Naive thymus-derived CD4-positive, alpha-beta T cell (primary cell): ENCODE results near the gene TEAD4. TPM values are rescaled to one million over a fixed set of nuclear protein-coding genes. Genes with fewer than 3 reads are reported as not detected.
A peak's percentile ranks its signal among the peaks of the same experiment; 100 is the strongest.

Experiments
- ATAC-seq: fragments of 150-1000 bp; cut with Tn5 transposase; 2 replicates; pipeline ENCODE4 v1.10.0; 2021; ENCODE audit warnings: mild to moderate bottlenecking, moderate library complexity
- CTCF ChIA-PET: fragments of 350-600 bp; sonication (Branson Sonifier 250); formaldehyde crosslinking; loops from one replicate; lab custom pipeline; 2021; ENCODE audit warnings: antibody characterized with exemption; lab: Charles Lee
- POLR2A ChIA-PET: fragments of 350-600 bp; sonication (Branson Sonifier 250); formaldehyde crosslinking; loops from one replicate; lab custom pipeline; 2021; ENCODE audit warnings: antibody characterized with exemption, inconsistent platforms; lab: Charles Lee
- DNase-seq, 9 donors: peaks; one replicate each; pipeline versions ENCODE4 v3.0.0 to v3.0.0-alpha.2; 2020 to 2022; ENCODE audit warnings: mixed read lengths in 1 of 9
- H3K27ac ChIP-seq: one replicate; pipeline ENCODE4 v1.7.0; 2013; ENCODE audit warnings: mild to moderate bottlenecking, low read depth, low read length, moderate library complexity
- H3K27me3 ChIP-seq, 2 donors: one replicate each; pipeline ENCODE4 v1.7.0; 2013; ENCODE audit warnings: low read length in 2 of 2, mild to moderate bottlenecking in 2 of 2, moderate library complexity in 2 of 2; ENCODE audit not compliant: control insufficient read depth in 2 of 2, insufficient read depth in 2 of 2
- H3K36me3 ChIP-seq, 3 experiments: 1 replicate in 2 of 3; 2 replicates in 1 of 3; pipeline ENCODE4 v1.7.0; 2013; ENCODE audit warnings: low read length in 3 of 3, mild to moderate bottlenecking in 3 of 3, moderate library complexity in 1 of 3; ENCODE audit not compliant: insufficient read depth in 3 of 3, control insufficient read depth in 2 of 3
- H3K4me1 ChIP-seq, 2 donors: one replicate each; pipeline ENCODE4 v1.7.0; 2013; ENCODE audit warnings: low read length in 2 of 2, mild to moderate bottlenecking in 2 of 2, moderate library complexity in 1 of 2; ENCODE audit not compliant: control insufficient read depth in 2 of 2, insufficient read depth in 2 of 2
- H3K4me3 ChIP-seq: 2 replicates; pipeline ENCODE4 v1.7.0; 2013; ENCODE audit warnings: mild to moderate bottlenecking, low read length
- H3K9me3 ChIP-seq, 3 experiments: 1 replicate in 2 of 3; 2 replicates in 1 of 3; pipeline ENCODE4 v1.7.0; 2013; ENCODE audit warnings: low read length in 3 of 3; ENCODE audit not compliant: control insufficient read depth in 2 of 3
- H3K27ac Mint-ChIP-seq, 9 donors: one replicate each; pipeline ENCODE4 v1.8.0; 2020 to 2022; ENCODE audit warnings: mixed read lengths in 9 of 9, mild to moderate bottlenecking in 8 of 9, moderate library complexity in 5 of 9, inconsistent platforms in 2 of 9
- H3K27me3 Mint-ChIP-seq, 5 donors: one replicate each; pipeline ENCODE4 v1.8.0; 2021 to 2022; ENCODE audit warnings: mixed read lengths in 5 of 5, mild to moderate bottlenecking in 1 of 5
- H3K36me3 Mint-ChIP-seq, 5 donors: one replicate each; pipeline ENCODE4 v1.8.0; 2020 to 2022; ENCODE audit warnings: mixed read lengths in 5 of 5, mild to moderate bottlenecking in 3 of 5, inconsistent platforms in 1 of 5
- H3K4me1 Mint-ChIP-seq, 7 donors: one replicate each; pipeline ENCODE4 v1.8.0; 2020 to 2022; ENCODE audit warnings: mixed read lengths in 7 of 7, mild to moderate bottlenecking in 3 of 7, inconsistent platforms in 1 of 7
- H3K4me3 Mint-ChIP-seq, 10 donors: one replicate each; pipeline ENCODE4 v1.8.0; 2020 to 2022; ENCODE audit warnings: mild to moderate bottlenecking in 10 of 10, mixed read lengths in 10 of 10, moderate library complexity in 6 of 10, inconsistent platforms in 2 of 10
- H3K9me3 Mint-ChIP-seq, 11 donors: one replicate each; pipeline ENCODE4 v1.8.0; 2020 to 2022; ENCODE audit warnings: mixed read lengths in 11 of 11, mild to moderate bottlenecking in 4 of 11, inconsistent platforms in 1 of 11, moderate library complexity in 1 of 11
- intact Hi-C, 2 donors: fragments of 100-400 bp; cut with micrococcal nuclease; formaldehyde crosslinking; loops; one replicate each; pipeline ENCODE4 v1.15.1; 2023
- polyA plus RNA-seq, 2 donors: library from polyadenylated mRNA; unstranded; fragments of 300-500 nt; fragmentation: Illumina TruSeq; gene quantifications; one replicate each; pipeline ENCODE4 v1.2.3, GENCODE V29; 2021
- total RNA-seq, 6 experiments: library from RNA in 5 of 6; stranded (reverse) in 5 of 6; gene quantifications; 1 replicate in 5 of 6; 2 replicates in 1 of 6; pipeline ENCODE4 v1.2.3 and lab custom pipeline; 2021 to 2026

TEAD4 gene
- total and polyA plus RNA-seq, 7 experiments from 2014 or later: 1.8 TPM; not detected in 6

- no peak overlapping the region for H3K4me3 ChIP-seq
- H3K4me1 ChIP-seq: no peaks in the 10 kb centered on the region
- H3K36me3 Mint-ChIP-seq: no peaks in the 10 kb centered on the region
- peaks cover 0 to 3% (median 0%) of the 10 kb centered on the region in 7 donors for H3K4me1 Mint-ChIP-seq
- no peaks in the 10 kb centered on the region for H3K9me3 ChIP-seq
- DNase-seq (no peak), ATAC-seq (no peak)
- no peaks in the 10 kb centered on the region for H3K36me3 ChIP-seq
- H3K27me3 ChIP-seq: no peaks in the 10 kb centered on the region
- ChIA-PET CTCF (no interaction called here), POLR2A (no interaction called here)
- no peak overlapping the region for H3K27ac ChIP-seq
- intact Hi-C loops: no loop called here
- no peak overlapping the region for H3K4me3 Mint-ChIP-seq
- H3K27ac Mint-ChIP-seq: peak overlapping the region in 1 of 9 donors; percentile 41
- H3K27me3 Mint-ChIP-seq: peaks cover 0 to 45% (median 20%) of the 10 kb centered on the region in 5 donors
- no peaks in the 10 kb centered on the region for H3K9me3 Mint-ChIP-seq
Observed at GRCh38 chr12:3049611-3050249, 90.5 kb downstream of the TEAD4 start.

- intact Hi-C loops: no loop called here
- H3K9me3 ChIP-seq: no peaks in the 10 kb centered on the region
- no peak overlapping the region for H3K27ac ChIP-seq
- Mint-ChIP-seq H3K9me3 (no peaks in the 10 kb centered on the region), H3K27ac (no peak overlapping the region), H3K4me3 (no peak overlapping the region), H3K36me3 (no peaks in the 10 kb centered on the region), H3K4me1 (peaks cover 0 to 2% (median 0%) of the 10 kb centered on the region in 7 donors), H3K27me3 (peaks cover 12 to 54% (median 24%) of the 10 kb centered on the region in 5 donors)
- DNase-seq (no peak), ATAC-seq (no peak)
- no peak overlapping the region for H3K4me3 ChIP-seq
- no peaks in the 10 kb centered on the region for H3K4me1 ChIP-seq
- ChIA-PET CTCF (interaction anchor here (0.9 kb wide), 1 partner anchor 10 kb away, joined by 3 read pairs; no protein-coding TSS in a partner anchor), POLR2A (no interaction called here)
- no peaks in the 10 kb centered on the region for H3K36me3 ChIP-seq
- no peaks in the 10 kb centered on the region for H3K27me3 ChIP-seq
Observed at GRCh38 chr12:3054374-3054773, 95.2 kb downstream of the TEAD4 start.

- H3K36me3 Mint-ChIP-seq: no peaks in the 10 kb centered on the region
- H3K27me3 Mint-ChIP-seq: peaks cover 10 to 53% (median 27%) of the 10 kb centered on the region in 5 donors
- H3K9me3 ChIP-seq: no peaks in the 10 kb centered on the region
- H3K4me3 Mint-ChIP-seq: no peak overlapping the region
- no peak overlapping the region for H3K27ac ChIP-seq
- no peaks in the 10 kb centered on the region for H3K9me3 Mint-ChIP-seq
- no peak for ATAC-seq
- POLR2A ChIA-PET: no interaction called here
- H3K27me3 ChIP-seq: no peaks in the 10 kb centered on the region
- H3K4me3 ChIP-seq: no peak overlapping the region
- H3K4me1 Mint-ChIP-seq: peaks cover 0 to 2% (median 0%) of the 10 kb centered on the region in 7 donors
- no peaks in the 10 kb centered on the region for H3K4me1 ChIP-seq
- no peak overlapping the region for H3K27ac Mint-ChIP-seq
- intact Hi-C loops: no loop called here
- no peaks in the 10 kb centered on the region for H3K36me3 ChIP-seq
- no peak for DNase-seq
- CTCF ChIA-PET: interaction anchor here (0.9 kb wide), 1 partner anchor 11 kb away, joined by 3 read pairs; no protein-coding TSS in a partner anchor
Observed at GRCh38 chr12:3055026-3055703, 96.0 kb downstream of the TEAD4 start.

GRCh38 chr12:3055704-3056467, 96.7 kb downstream of the TEAD4 start:
- Histone ChIP-seq H3K4me3 (no peak overlapping the region), H3K36me3 (no peaks in the 10 kb centered on the region), H3K4me1 (no peaks in the 10 kb centered on the region), H3K27ac (no peak overlapping the region), H3K27me3 (no peaks in the 10 kb centered on the region), H3K9me3 (no peaks in the 10 kb centered on the region)
- H3K4me1 Mint-ChIP-seq: no peaks in the 10 kb centered on the region
- no peaks in the 10 kb centered on the region for H3K36me3 Mint-ChIP-seq
- H3K4me3 Mint-ChIP-seq: no peak overlapping the region
- intact Hi-C loops: no loop called here
- H3K27me3 Mint-ChIP-seq: peaks cover 10 to 51% (median 27%) of the 10 kb centered on the region in 5 donors
- peaks cover 0 to 2% (median 0%) of the 10 kb centered on the region in 11 donors for H3K9me3 Mint-ChIP-seq
- ChIA-PET CTCF (no interaction called here), POLR2A (no interaction called here)
- DNase-seq: no peak
- no peak for ATAC-seq
- no peak overlapping the region for H3K27ac Mint-ChIP-seq

GRCh38 chr12:3061059-3061458, 101.9 kb downstream of the TEAD4 start:
- peaks cover 0 to 9% (median 4%) of the 10 kb centered on the region in 5 donors for H3K36me3 Mint-ChIP-seq
- no peak for ATAC-seq
- ChIA-PET POLR2A (no interaction called here), CTCF (interaction anchor here (1.0 kb wide), 1 partner anchor 11 kb away, joined by 3 read pairs; no protein-coding TSS in a partner anchor)
- Histone ChIP-seq H3K27ac (no peak overlapping the region), H3K27me3 (no peaks in the 10 kb centered on the region), H3K9me3 (peaks cover 0 to 8% (median 0%) of the 10 kb centered on the region in 3 experiments), H3K36me3 (no peaks in the 10 kb centered on the region), H3K4me3 (no peak overlapping the region), H3K4me1 (no peaks in the 10 kb centered on the region)
- H3K4me3 Mint-ChIP-seq: no peak overlapping the region
- H3K4me1 Mint-ChIP-seq: peaks cover 0 to 6% (median 0%) of the 10 kb centered on the region in 7 donors
- no peak for DNase-seq
- H3K27me3 Mint-ChIP-seq: peaks cover 22 to 34% (median 31%) of the 10 kb centered on the region in 5 donors
- intact Hi-C loops: no loop called here
- H3K27ac Mint-ChIP-seq: no peak overlapping the region
- peaks cover 0 to 22% (median 9%) of the 10 kb centered on the region in 11 donors for H3K9me3 Mint-ChIP-seq

- H3K27me3 Mint-ChIP-seq: peaks cover 19 to 33% (median 30%) of the 10 kb centered on the region in 5 donors
- Histone ChIP-seq H3K4me1 (no peaks in the 10 kb centered on the region), H3K36me3 (no peaks in the 10 kb centered on the region), H3K27ac (no peak overlapping the region), H3K4me3 (no peak overlapping the region), H3K27me3 (no peaks in the 10 kb centered on the region), H3K9me3 (peaks cover 0 to 8% (median 0%) of the 10 kb centered on the region in 3 experiments)
- ChIA-PET POLR2A (no interaction called here), CTCF (interaction anchor here (1.0 kb wide), 1 partner anchor 11 kb away, joined by 3 read pairs; no protein-coding TSS in a partner anchor)
- DNase-seq (no peak), ATAC-seq (no peak)
- intact Hi-C loops: no loop called here
- peaks cover 0 to 9% (median 4%) of the 10 kb centered on the region in 5 donors for H3K36me3 Mint-ChIP-seq
- H3K4me1 Mint-ChIP-seq: peaks cover 0 to 6% (median 0%) of the 10 kb centered on the region in 7 donors
- H3K4me3 Mint-ChIP-seq: no peak overlapping the region
- no peak overlapping the region for H3K27ac Mint-ChIP-seq
- peaks cover 0 to 22% (median 9%) of the 10 kb centered on the region in 11 donors for H3K9me3 Mint-ChIP-seq
Observed at GRCh38 chr12:3061501-3062215, 102.5 kb downstream of the TEAD4 start.
